Measurements from ENCODE around the gene TMEM41B. TPM values are rescaled to one million over a fixed set of nuclear protein-coding genes. Genes with fewer than 3 reads are reported as not detected.
A peak's percentile ranks its signal among the peaks of the same experiment; 100 is the strongest.
"Not testable (repeated sequence)": the region's sequence is repeated elsewhere in the genome, so short reads cannot be mapped to it uniquely, and the experiment has no call there.

TMEM41B gene
- total RNA-seq, 1 experiment from 2014 or later: 88.6 TPM

GRCh38 chr11:9344061-9344680 is 29.8 kb upstream of the TMEM41B start:
- Histone ChIP-seq H3K27ac (ENCODE audit: low read length) (no peak overlapping the region), H3K27me3 (ENCODE audit: low read length) (no peaks in the 10 kb centered on the region), H3K4me2 (ENCODE audit: low read depth, low read length, poor library complexity, severe bottlenecking) (no peak overlapping the region), H3K9ac (ENCODE audit: low read length) (no peak overlapping the region), H2AFZ (ENCODE audit: low read length) (no peak overlapping the region), H4K20me1 (ENCODE audit: insufficient read depth, low read depth, low read length) (no peaks in the 10 kb centered on the region), H3K9me3 (ENCODE audit: low read length) (no peaks in the 10 kb centered on the region), H3K36me3 (ENCODE audit: insufficient read depth, low read length) (no peaks in the 10 kb centered on the region), H3K79me2 (ENCODE audit: low read length) (no peaks in the 10 kb centered on the region), H3K4me3 (ENCODE audit: low read length) (no peak overlapping the region), H3K9me2 (replicated peaks; ENCODE audit: insufficient read depth, low read length) (no peaks in the 10 kb centered on the region), H3K4me1 (ENCODE audit: low read length) (no peaks in the 10 kb centered on the region)
- no peak for DNase-seq

- Histone ChIP-seq H3K4me2 (ENCODE audit: low read depth, low read length, poor library complexity, severe bottlenecking) (no peak overlapping the region), H3K27ac (ENCODE audit: low read length) (no peak overlapping the region), H3K79me2 (ENCODE audit: low read length) (no peaks in the 10 kb centered on the region), H2AFZ (ENCODE audit: low read length) (no peak overlapping the region), H3K4me1 (ENCODE audit: low read length) (no peaks in the 10 kb centered on the region), H3K27me3 (ENCODE audit: low read length) (no peaks in the 10 kb centered on the region), H3K9me2 (replicated peaks; ENCODE audit: insufficient read depth, low read length) (no peaks in the 10 kb centered on the region), H3K36me3 (ENCODE audit: insufficient read depth, low read length) (no peaks in the 10 kb centered on the region), H4K20me1 (ENCODE audit: insufficient read depth, low read depth, low read length) (no peaks in the 10 kb centered on the region), H3K9me3 (ENCODE audit: low read length) (no peaks in the 10 kb centered on the region), H3K9ac (ENCODE audit: low read length) (no peak overlapping the region), H3K4me3 (ENCODE audit: low read length) (no peak overlapping the region)
- DNase-seq: no peak
These were observed 27.3 kb upstream of the TMEM41B start for GRCh38 chr11:9341638-9342178.

GRCh38 chr11:9332655-9333054 is 18.3 kb upstream of the TMEM41B start:
- Histone ChIP-seq H3K9me3 (ENCODE audit: low read length) (no peaks in the 10 kb centered on the region), H2AFZ (ENCODE audit: low read length) (no peak overlapping the region), H3K27me3 (ENCODE audit: low read length) (no peaks in the 10 kb centered on the region), H3K4me3 (ENCODE audit: low read length) (no peak overlapping the region), H3K4me2 (ENCODE audit: low read depth, low read length, poor library complexity, severe bottlenecking) (no peak overlapping the region), H3K79me2 (ENCODE audit: low read length) (no peaks in the 10 kb centered on the region), H3K36me3 (ENCODE audit: insufficient read depth, low read length) (no peaks in the 10 kb centered on the region), H3K27ac (ENCODE audit: low read length) (no peak overlapping the region), H4K20me1 (ENCODE audit: insufficient read depth, low read depth, low read length) (no peaks in the 10 kb centered on the region), H3K9ac (ENCODE audit: low read length) (no peak overlapping the region), H3K4me1 (ENCODE audit: low read length) (no peaks in the 10 kb centered on the region), H3K9me2 (replicated peaks; ENCODE audit: insufficient read depth, low read length) (no peaks in the 10 kb centered on the region)
- DNase-seq: no peak

GRCh38 chr11:9330387-9331384 is 16.3 kb upstream of the TMEM41B start:
- Histone ChIP-seq H3K79me2 (ENCODE audit: low read length) (no peaks in the 10 kb centered on the region), H3K9me2 (replicated peaks; ENCODE audit: insufficient read depth, low read length) (no peaks in the 10 kb centered on the region), H3K9ac (ENCODE audit: low read length) (no peak overlapping the region), H3K36me3 (ENCODE audit: insufficient read depth, low read length) (no peaks in the 10 kb centered on the region), H3K4me1 (ENCODE audit: low read length) (no peaks in the 10 kb centered on the region), H4K20me1 (ENCODE audit: insufficient read depth, low read depth, low read length) (no peaks in the 10 kb centered on the region), H3K27me3 (ENCODE audit: low read length) (no peaks in the 10 kb centered on the region), H3K27ac (ENCODE audit: low read length) (no peak overlapping the region), H3K9me3 (ENCODE audit: low read length) (no peaks in the 10 kb centered on the region), H3K4me3 (ENCODE audit: low read length) (no peak overlapping the region), H2AFZ (ENCODE audit: low read length) (no peak overlapping the region), H3K4me2 (ENCODE audit: low read depth, low read length, poor library complexity, severe bottlenecking) (no peak overlapping the region)
- DNase-seq: no peak

- Histone ChIP-seq H3K4me3 (ENCODE audit: low read length) (no peak overlapping the region), H3K27ac (ENCODE audit: low read length) (no peak overlapping the region), H3K27me3 (ENCODE audit: low read length) (no peaks in the 10 kb centered on the region), H3K9me3 (ENCODE audit: low read length) (no peaks in the 10 kb centered on the region), H3K9me2 (replicated peaks; ENCODE audit: insufficient read depth, low read length) (no peaks in the 10 kb centered on the region), H4K20me1 (ENCODE audit: insufficient read depth, low read depth, low read length) (no peaks in the 10 kb centered on the region), H3K4me1 (ENCODE audit: low read length) (peaks cover 35% of the 10 kb centered on the region), H3K36me3 (ENCODE audit: insufficient read depth, low read length) (no peaks in the 10 kb centered on the region), H2AFZ (ENCODE audit: low read length) (0 out of 2 replicates have a peak overlapping the region, but pooled peaks have one; percentile 57), H3K4me2 (ENCODE audit: low read depth, low read length, poor library complexity, severe bottlenecking) (peak overlapping the region; percentile 49), H3K9ac (ENCODE audit: low read length) (no peak overlapping the region), H3K79me2 (ENCODE audit: low read length) (no peaks in the 10 kb centered on the region)
- DNase-seq: no peak
These were observed 5.7 kb upstream of the TMEM41B start for GRCh38 chr11:9320047-9320446.

GRCh38 chr11:9319377-9320001 is 5.1 kb upstream of the TMEM41B start:
- peaks cover 38% of the 10 kb centered on the region for H3K4me1 ChIP-seq (ENCODE audit: low read length)
- H3K27ac ChIP-seq (ENCODE audit: low read length): peak overlapping the region; percentile 45
- DNase-seq: peak; percentile 73
- not testable (repeated sequence) for H3K36me3 ChIP-seq (ENCODE audit: insufficient read depth, low read length); H3K27me3 ChIP-seq (ENCODE audit: low read length); H3K9me2 ChIP-seq (replicated peaks; ENCODE audit: insufficient read depth, low read length); H4K20me1 ChIP-seq (ENCODE audit: insufficient read depth, low read depth, low read length); H3K79me2 ChIP-seq (ENCODE audit: low read length); H3K9me3 ChIP-seq (ENCODE audit: low read length)
- peak overlapping the region; percentile 28; the same call in 1 of the 2 replicates for H3K9ac ChIP-seq (ENCODE audit: low read length)
- H3K4me3 ChIP-seq (ENCODE audit: low read length): peak overlapping the region; percentile 4; the same call in 1 of the 2 replicates
- peak overlapping the region; percentile 49 for H3K4me2 ChIP-seq (ENCODE audit: low read depth, low read length, poor library complexity, severe bottlenecking)
- H2AFZ ChIP-seq (ENCODE audit: low read length): peak overlapping the region; percentile 57; the same call in 1 of the 2 replicates

GRCh38 chr11:9318442-9319376 is 4.3 kb upstream of the TMEM41B start:
- not testable (repeated sequence) for DNase-seq; H4K20me1 ChIP-seq (ENCODE audit: insufficient read depth, low read depth, low read length); H3K36me3 ChIP-seq (ENCODE audit: insufficient read depth, low read length); H3K9me2 ChIP-seq (replicated peaks; ENCODE audit: insufficient read depth, low read length); H3K9me3 ChIP-seq (ENCODE audit: low read length); H3K79me2 ChIP-seq (ENCODE audit: low read length); H3K27me3 ChIP-seq (ENCODE audit: low read length)
- peak overlapping the region; percentile 57; the same call in 1 of the 2 replicates for H2AFZ ChIP-seq (ENCODE audit: low read length)
- peak overlapping the region; percentile 45 for H3K27ac ChIP-seq (ENCODE audit: low read length)
- peaks cover 38% of the 10 kb centered on the region for H3K4me1 ChIP-seq (ENCODE audit: low read length)
- H3K9ac ChIP-seq (ENCODE audit: low read length): peak overlapping the region; percentile 28; the same call in 1 of the 2 replicates
- peak overlapping the region; percentile 4; the same call in 1 of the 2 replicates for H3K4me3 ChIP-seq (ENCODE audit: low read length)
- peak overlapping the region; percentile 49 for H3K4me2 ChIP-seq (ENCODE audit: low read depth, low read length, poor library complexity, severe bottlenecking)
